DMS 273 treated with DMSO at 0.1 percent for 48 hours (cell line): ENCODE measurements around the gene FBXO46.
"Not testable (repeated sequence)": the region's sequence is repeated elsewhere in the genome, so short reads cannot be mapped to it uniquely, and the experiment has no call there.

ENCODE experiments used
- DNase-seq: peaks from one replicate; lab custom pipeline; 2025; lab: John Stamatoyannopoulos, UW

The FBXO46 gene

DNA sequence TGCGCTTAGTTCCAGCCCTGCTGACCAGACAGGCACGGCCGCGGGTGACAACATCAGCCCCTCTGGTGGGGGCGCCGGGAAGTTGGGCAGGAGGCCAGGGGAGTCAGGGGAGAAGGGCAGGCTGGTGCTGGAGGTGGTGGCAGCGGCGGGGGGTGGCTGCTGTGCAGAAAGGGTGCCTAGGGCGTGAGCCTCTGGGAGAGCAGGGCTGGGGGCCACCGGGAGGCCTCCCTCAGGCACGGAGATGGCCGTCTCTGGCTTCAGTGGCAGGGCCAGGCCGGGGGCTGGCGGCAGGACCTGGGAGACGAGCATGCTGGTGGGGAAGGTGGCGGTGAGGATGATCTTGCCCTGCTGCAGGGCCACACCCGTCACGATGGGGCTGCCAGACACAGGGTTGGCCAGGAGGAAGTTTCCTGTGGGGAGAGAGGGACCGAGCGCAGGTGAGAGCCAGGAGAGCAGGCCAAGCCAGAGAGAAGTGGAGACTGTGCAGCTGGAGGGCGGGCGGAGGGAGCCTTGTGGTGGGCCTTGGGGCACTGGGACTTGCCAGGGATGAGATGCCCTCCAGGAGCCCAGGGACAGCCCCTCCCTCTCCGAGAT lies 35.1 kb upstream of the FBXO46 start:
- DNase-seq: no peak

DNA sequence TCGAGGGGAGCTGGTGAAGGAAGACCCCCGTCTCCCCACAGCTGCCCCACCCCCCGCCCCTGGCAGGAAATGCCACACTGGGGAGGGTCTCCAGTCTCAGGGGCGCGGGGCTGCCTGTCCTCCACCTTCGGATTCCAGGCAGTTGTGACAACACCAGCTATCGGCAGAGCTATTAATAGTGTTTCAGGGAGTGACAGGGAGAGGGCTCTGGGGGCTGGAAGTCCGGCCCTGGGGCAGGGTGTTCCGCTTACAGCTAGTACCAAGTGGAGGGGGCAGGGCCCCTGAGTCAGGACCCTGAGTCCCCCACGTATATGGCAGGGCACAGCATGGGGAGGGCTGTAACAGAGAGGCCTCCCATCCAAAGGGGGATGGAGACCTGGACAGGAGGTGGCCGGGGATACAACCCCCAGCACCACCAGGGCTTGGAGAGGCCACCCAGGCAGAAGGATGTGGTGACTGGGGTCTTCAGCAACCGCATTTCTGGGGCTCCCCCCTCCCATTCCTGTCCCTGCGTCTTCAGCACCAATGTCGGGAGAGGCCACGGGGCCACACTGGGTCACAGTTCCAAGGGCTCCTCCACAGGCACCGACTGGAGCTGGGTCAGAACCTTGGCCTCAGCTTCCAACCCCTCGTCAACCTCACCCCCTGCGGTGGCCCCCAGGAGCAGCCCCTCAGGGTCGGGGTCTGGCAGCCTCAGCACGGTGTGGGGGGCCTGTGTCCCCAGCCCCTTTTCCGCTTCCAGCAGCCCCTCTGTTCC lies 34.4 kb upstream of the FBXO46 start:
- DNase-seq: no peak

DNA sequence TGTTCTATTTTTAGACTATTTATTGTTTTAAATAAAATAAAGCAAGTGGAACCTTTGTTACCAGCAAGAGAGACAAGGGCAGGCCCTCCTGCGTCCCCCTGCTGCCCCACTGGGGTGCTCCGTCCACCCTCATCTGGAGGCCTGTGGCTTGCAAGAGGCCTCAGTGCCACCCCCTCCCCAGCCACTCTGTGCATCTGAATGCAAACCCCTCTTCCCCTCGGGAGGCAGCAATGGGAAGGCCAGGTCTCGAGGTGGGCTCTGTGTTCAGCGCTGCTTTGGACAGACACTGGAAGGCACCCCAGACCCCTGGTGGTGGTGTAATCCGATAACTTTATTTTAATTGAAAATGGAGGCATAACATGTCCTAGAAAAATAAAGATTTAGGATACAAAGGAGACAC lies 33.8 kb upstream of the FBXO46 start:
- DNase-seq: no peak

DNA sequence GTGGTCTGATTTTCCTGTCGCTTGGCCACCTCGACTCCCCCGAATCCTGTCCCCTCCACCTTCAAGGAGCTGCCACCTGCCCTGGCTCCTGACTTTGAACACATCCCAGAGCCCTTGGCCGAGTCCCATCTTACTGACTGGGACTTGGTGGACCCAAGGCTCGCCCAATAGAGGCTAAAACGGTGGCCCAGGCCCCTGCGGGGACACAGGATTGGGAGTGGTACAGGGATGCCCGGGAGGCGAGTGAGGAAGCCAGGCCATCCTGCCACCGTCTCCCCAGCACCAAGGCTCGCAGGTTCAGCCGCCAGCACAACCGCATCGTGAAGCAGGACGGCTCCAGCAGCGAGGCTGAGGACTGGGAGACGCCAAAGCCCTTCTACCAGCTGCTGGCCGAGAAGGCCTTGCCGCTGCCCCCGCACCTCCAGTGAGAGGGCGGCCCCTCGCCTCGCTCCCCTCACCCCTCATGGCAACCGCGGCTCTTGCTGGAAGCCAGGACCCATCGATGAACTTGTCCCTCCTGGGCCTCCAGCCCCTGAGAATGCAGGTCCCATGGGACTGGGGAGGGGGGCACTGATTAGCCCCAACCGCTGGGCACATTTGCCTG lies 33.1 kb upstream of the FBXO46 start:
- no peak for DNase-seq

DNA sequence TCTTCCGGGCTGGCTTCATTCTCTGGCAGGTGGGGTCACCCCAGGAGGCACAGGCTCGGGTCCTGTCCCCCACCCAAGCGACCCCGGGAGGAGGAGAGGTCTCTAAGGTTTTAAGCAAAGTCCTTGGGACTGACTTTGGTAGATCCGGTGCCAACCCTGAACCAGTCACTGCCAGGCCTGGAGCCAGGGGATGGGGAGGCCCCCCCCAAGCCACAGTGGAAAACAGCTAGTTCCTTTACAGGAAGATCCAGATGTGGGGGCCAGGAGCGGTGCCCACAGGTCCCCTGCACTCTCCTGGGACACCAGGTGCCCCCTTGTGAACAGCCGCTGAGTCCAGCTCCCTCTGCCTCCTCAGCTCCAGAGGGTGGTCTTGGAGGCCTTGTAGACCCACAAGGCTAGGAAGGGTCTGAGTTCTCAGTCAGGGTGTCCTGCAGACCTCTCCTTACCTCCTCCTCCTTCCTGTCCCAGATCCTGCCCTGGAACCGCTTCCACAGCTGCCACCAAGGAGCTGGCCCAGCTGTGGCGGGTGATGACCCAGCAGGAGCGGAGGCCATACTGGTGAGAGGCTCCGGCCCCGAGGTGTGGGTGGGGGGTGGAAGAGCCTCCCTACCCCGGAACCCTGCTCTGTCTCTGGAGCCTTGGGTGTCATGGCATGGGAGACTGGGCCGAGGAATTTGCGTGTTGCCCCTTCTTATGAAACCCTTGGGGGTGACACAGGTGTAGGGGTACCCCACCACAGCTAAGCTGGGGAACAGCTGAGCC lies 32.4 kb upstream of the FBXO46 start:
- DNase-seq: no peak

DNA sequence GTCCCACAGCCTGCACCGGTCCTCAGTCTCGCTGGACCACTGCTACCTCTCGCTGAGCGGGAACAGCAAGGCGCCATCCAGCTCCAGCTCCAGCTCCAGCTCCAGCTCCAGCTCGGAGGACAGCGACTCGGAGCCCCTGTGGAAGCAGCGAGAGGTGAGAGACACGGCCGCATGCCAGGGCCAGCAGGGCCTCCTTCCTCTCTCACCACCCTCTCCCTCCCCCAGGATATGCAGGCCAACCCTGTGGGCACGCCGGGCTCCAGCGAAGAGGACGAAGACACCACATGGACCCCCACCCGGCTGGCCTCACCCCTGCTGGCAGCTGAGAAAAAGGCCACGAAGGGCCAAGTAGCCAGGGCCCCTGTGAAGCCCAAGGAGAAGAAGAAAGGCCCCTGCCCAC lies 31.0 kb upstream of the FBXO46 start:
- no peak for DNase-seq

DNA sequence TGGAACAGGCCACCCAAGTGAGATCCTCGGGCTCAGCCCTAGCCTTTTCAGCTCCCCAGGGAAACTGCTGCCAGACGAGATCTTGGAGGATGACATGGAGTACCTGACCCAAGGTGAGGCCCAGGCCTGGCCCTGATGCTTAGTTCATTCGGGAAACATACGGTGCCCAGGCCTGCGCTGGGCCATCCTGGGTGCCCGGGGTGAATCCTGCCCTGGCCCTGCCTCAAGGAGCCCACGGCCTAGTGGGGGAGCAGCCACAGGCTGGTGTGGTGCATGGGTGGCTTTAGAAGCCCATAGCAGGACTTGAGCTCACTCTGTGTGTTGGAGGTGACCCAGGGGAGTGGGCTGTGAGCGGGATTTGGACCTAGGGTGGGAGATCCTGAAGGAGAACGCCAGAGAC lies 28.2 kb upstream of the FBXO46 start:
- DNase-seq: no peak

DNA sequence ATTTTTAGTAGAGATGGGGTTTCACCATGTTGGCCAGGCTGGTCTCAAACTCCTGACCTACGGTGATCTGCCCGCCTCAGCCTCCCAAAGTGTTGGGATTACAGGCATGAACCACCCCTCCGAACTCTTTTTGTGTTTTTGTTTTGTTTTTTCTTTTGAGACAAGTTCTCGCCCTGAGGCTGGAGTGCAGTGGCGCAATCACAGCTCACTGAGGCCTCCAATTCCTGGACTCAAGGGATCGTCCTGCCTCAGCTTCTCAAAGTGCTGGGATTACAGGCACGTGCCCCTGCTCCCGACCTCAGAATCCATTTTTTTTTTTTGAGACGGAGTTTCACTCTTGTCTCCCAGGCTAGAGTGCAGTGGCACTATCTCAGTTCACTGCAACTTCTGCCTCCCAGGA lies 27.0 kb upstream of the FBXO46 start:
- DNase-seq: no peak

DNA sequence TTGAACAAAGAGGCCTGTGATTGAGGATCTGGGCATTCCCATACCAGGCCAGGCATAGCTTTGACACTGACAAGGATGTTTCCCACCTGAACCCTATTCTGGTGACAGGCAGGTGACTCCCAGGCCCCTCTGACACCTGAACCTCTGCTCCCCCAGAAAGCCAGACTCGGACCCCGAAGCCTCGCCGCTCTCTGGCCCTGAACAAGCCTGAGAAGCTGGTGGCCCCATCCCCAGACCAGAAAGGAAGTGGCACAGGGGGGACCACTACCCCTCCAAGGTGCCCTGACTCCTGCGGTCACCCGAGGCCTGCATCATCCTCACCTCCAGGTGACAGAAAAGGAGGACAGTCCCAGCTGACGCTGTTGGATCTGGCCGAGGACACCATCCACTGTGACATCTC lies 23.6 kb upstream of the FBXO46 start:
- DNase-seq: no peak

DNA sequence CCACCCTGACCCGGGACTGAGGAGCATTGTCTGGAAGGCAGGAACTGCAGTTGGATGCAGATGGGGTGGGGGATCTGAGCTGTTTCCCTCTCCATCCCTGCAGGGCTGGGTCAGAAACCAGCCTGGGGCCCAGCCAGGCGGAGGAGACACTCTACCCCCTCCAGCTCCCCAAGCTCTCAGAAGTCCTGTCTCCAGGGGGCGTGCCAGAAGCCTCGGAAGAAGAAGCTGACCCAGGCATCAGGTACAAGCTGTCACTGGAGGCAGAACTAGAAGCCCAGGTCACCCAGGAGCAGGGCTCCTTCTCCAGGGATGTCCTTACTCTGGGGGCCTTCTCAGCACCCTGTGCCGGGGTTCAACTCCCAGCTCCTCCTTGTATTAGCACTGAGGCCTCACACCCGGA lies 22.9 kb upstream of the FBXO46 start:
- DNase-seq: no peak

DNA sequence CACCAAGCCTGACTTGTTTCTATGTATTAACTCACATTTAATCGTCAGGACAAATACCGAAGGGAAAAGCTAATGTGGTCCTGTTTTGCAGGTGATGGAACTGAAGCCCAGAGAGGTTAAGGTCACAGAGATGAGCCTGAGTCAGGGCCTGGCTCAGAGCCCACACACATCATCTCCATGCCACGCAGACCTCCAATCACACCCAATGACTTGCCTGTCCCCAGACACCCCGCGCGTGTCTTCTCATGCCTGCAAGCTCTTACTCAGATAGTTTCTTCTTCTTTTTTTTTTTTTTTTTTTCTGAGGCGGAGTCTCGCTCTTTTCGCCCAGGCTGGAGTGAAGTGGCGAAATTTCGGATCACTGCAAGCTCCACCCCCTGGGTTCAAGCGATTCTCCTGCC lies 21.9 kb upstream of the FBXO46 start:
- DNase-seq: no peak

DNA sequence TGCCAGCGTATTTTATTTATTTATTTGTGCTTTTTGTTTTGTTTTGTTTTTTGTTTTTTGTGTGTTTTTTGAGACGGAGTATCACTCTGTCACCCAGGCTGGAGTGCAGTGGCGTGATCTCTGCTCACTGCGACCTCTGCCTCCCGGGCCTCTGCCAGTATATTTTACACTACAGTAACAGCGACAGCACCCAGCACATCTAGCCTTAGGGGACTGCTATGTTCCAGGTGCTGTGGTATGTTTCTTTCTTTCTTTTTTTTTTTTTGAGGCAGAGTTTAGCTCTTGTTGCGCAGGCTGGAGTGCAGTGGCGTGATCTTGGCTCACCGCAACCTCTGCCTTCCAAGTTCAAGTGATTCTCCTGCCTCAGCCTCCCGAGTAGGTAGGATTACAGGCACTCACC lies 20.8 kb upstream of the FBXO46 start:
- DNase-seq: not testable (repeated sequence)

DNA sequence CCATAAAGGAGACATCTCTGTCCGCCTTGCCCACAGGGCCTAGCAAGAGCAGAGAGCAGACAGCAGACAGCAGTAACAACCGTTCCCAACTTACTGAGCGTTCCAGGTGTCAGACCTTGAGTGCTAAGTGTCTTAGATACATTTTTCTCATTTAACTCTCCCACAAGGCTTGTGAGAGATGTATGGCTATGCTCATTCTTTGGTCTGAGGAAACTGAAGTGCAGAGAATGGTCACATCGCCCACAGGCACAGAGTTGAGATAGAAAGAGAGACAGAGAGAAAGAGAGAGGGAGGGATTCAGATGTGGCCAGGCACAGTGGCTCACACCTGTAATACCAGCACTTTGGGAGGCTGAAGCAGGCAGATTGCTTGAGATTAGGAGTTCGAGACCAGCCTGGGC lies 16.8 kb upstream of the FBXO46 start:
- DNase-seq: no peak

DNA sequence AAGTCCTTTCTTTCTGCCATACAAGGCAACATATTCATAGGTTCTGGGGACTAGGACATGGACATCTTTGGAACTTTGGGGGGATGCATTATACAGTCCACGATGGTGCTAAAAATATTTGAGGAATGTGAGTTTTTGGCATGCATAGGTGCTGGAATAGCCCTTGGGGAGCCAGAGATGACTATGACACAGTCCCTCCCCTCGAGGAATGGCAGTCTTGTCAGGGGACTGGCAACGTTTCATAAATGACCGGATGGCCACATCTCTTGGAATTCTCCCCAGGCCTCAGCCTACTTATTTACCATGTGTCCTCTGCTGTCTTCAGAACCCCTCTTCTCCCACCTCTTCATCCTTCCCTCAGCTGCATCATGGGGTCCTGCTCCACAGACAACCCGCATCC lies 16.2 kb upstream of the FBXO46 start:
- no peak for DNase-seq

DNA sequence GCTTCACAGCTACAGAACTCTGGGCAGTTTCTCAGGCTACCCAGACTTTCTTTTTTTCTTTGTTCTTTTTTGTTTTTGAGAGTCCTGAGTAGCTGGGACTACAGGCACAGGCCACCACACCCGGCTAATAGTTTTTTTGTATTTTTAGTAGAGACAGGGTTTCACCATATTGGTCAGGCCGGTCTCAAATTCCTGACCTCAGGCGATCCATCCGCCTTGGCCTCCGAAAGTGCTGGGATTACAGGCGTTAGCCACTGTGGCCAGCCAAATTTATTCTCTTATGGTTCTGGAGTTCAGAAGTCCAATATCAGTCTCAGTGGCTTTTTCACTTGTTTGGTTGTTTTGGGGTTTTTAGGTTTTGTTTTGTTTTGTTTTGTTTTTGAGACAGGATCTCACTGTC lies 14.9 kb upstream of the FBXO46 start:
- DNase-seq: no peak

DNA sequence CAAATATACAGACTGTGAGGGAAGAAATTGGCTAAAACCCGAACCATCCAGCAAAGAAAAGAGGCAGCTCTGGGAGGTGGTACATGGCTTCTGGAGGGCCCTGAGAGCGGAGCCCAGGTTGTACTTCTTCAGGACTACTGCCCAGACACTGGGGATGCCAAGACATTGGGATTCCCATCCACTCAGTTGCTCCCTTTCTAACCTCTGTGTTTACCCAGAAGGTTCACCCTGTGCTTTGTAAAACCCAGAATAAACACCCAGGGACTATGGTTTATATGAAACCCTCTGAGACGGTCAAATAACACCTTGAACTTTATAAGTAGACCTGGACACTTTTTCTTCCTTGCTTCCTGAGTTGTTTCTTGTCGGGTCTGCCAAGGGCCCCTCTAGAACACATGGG lies 12.3 kb upstream of the FBXO46 start:
- no peak for DNase-seq

DNA sequence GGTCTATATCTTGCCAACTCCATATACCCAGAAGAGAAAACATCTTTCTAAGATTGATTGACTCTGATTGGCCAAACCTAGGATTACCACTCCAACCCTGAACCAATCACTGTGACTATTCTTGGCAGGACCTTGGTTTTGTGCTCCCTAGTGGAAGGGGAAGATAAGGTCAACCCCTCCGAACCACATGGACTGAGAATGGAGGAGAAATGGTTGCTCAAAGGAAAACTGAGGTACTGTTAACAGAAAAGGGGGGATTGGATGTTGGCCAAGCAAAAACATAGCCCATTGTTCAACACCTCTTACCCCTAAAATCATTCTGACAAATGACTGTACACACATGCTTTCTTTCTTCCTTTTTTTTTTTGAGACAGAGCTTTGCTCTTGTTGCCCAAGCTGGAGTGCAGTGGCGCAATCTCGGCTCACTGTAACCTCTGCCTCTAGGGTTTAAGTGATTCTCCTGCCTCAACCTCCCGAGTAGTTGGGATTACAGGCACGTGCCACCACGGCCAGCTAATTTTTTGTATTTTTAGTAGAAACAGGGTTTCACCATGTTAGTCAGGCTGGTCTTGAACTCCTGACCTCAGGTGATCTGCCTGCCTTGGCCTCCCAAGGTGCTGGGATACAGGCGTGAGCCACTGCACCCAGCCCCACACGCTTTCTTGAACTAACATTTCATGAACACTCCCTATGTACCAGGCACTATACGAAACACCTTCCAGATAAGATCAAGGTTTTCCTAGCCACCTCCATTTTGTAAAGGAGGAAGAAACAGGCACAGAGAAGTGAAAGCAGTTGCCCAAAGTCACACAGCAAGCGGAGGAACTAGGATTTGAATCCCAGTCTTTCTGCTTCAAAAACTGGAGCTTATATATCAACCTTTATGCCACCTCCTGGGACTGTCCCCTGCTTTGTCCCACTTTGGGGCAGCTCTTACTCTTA lies 9.1 kb upstream of the FBXO46 start:
- DNase-seq: no peak

DNA sequence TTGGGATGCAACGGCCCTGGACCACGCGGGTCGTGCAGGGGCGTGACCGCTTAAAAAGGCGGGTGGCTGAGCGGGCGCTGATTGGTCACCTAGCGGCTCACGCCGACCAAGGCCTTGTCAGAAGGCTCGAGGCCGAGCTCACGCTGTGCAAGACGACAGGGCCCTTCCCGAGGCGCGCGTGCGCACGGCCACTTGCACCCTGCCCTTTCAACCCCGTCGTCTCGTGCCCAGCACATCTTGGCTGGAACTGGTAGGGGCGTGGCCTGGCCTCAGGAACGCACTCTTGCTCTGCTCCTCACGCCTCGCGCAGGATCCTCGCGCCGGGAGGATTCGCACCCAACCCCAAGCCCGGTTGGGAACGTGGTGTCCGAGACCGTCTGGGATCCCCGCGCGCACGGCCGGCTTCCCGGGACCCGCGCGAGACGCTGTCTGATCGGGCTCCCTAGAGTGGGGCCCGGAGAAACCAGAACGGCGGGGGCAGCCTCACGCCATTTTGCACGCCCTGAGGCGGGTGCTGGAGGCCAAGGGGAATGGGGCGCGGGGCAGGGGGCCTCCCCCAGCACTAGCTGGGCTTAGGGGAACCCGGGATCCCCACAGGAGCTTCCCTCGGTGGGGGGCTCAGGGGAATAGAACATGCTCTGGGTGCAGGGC lies 2.6 kb upstream of the FBXO46 start, which contains the start of gene MEIOSIN:
TSS of gene MEIOSIN (plus strand) at position 280 of the 651 bp plus-strand sequence. CDS start 1,938 bp downstream, outside the sequence.
- no peak for DNase-seq

DNA sequence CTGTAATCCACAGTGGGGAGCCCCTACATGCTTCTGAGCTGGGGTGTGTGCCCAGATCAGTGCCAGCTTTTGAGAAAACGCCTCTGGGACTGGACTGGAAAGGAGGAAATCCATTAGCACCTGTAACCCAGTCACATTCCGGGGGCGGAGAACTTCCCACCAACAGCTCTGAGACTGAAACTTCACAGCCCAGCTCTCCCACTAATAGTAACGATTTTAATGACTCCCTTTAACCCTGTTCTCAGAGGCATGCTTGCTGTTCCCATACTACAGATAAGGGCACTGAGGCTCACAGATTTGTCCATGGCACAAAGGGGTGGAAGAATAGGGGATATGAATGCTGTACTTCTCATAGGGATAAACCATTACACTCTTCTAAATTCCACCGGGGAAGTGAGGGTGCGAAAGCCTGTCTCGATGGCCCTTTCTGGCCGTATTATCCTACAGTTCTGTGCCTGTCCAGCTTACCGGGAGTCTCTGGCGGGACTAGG lies 851 bp downstream of the FBXO46 start:
- DNase-seq: no peak

DNA sequence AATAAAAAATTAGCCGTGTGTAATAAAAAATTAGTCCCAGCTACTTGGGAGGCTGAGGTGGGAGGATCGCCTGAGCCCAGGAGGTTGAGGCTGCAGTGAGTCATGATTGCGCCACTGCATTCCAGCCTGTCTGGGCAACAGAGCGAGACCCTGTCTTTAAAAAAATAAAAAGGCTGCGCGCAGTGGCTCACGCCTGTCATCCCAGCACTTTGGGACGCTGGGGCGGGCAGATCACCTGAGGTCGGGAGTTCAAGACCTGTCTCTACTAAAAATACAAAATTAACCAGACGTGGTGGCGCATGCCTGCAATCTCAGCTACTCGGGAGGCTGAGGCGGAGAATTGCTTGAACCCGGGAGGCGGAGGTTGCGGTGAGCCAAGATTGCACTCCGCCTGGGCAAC lies 2.0 kb downstream of the FBXO46 start:
- DNase-seq: not testable (repeated sequence)

DNA sequence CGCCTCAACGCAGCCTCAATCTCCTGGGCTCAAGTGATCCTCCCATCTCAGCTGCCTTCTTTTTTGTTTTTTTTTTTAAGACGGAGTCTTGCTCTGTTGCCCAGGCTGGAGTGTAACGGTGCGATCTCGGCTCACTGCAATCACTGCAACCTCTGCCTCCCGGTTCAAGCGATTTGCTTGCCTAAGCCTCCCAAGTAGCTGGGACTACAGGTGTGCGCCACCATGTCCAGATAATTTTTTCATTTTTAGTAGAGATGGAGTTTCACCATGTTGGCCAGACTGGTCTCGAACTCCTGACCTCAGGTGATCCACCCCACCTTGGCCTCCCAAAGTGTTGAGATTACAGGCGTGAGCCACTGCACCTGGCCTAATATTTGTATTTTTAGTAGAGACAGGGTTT lies 10.6 kb downstream of the FBXO46 start:
- DNase-seq: not testable (repeated sequence)
